VCaP (cell line): ENCODE results near the gene TPRN.

Experiments used
- H3K27ac ChIP-seq: fragments of 450-650 bp; 2 replicates; pipeline ENCODE4 v1.5.1; 2017
- CTCF ChIP-seq: fragments of 450-650 bp; conservative IDR thresholded peaks from 2 replicates; pipeline ENCODE4 v1.5.1; 2017; ENCODE audit warnings: mild to moderate bottlenecking, moderate library complexity

Gene TPRN

GRCh38 chr9:137243626-137244485 is 43.3 kb upstream of the TPRN start:
- TF ChIP-seq CTCF = no peak
- H3K27ac ChIP-seq = peak overlapping the region; percentile 100

- H3K27ac ChIP-seq = peak overlapping the region; percentile 100
Measured at GRCh38 chr9:137243266-137243625, 42.7 kb upstream of the TPRN start.

- TF ChIP-seq CTCF = no peak
- peak overlapping the region; percentile 100 for H3K27ac ChIP-seq
Measured at GRCh38 chr9:137242269-137243203, 42.0 kb upstream of the TPRN start.

GRCh38 chr9:137241490-137242268 is 41.1 kb upstream of the TPRN start:
- TF ChIP-seq CTCF = no peak
- H3K27ac ChIP-seq = peak overlapping the region; percentile 100

GRCh38 chr9:137240841-137241489 is 40.4 kb upstream of the TPRN start, which contains the start of gene TUBB4B:
TUBB4B (plus strand) TSS chr9:137241287; CDS start chr9:137241361, 74 bp downstream.
- peak within 1 kb of the TSS; percentile 100 for H3K27ac ChIP-seq

GRCh38 chr9:137240318-137240840 is 39.8 kb upstream of the TPRN start:
- peak overlapping the region; percentile 100 for H3K27ac ChIP-seq
- peak; percentile 30 for TF ChIP-seq CTCF

More at GRCh38 chr9:137240841-137241489, 40.4 kb upstream of the TPRN start, which contains the start of gene TUBB4B:
- no peak for TF ChIP-seq CTCF

GRCh38 chr9:137239541-137240200 is 39.1 kb upstream of the TPRN start:
- H3K27ac ChIP-seq = peak overlapping the region; percentile 100
